Gastrocnemius medialis (tissue), 4 donors: Measurements from ENCODE around the gene CACNA2D3. TPM values are rescaled to one million over a fixed set of nuclear protein-coding genes. Genes with fewer than 3 reads are reported as not detected.

ENCODE experiments used
- ATAC-seq, 2 donors: fragments of 150-250 bp; one replicate each; pipeline ENCODE4 v1.9.1; 2016
- DNase-seq, 2 donors: peaks; one replicate each; pipeline ENCODE4 v3.0.0-alpha.2; 2019
- H3K27ac ChIP-seq, 4 donors: fragments of 200-600 bp; sonication (generic); 1 replicate in 1 of 4; 2 replicates in 3 of 4; pipeline ENCODE4 v1.5.1; 2016 to 2018; ENCODE audit warnings: mild to moderate bottlenecking in 2 of 4, moderate library complexity in 1 of 4
- H3K27me3 ChIP-seq, 3 donors: fragments of 200-600 bp; sonication (generic) in 2 of 3; 1 replicate in 1 of 3; 2 replicates in 2 of 3; pipeline versions ENCODE4 v1.5.1 to v1.6.0; 2016 to 2019; ENCODE audit warnings: mild to moderate bottlenecking in 1 of 3, moderate library complexity in 1 of 3
- H3K36me3 ChIP-seq, 2 donors: fragments of 200-600 bp; sonication (generic) in 1 of 2; one replicate each; pipeline ENCODE4 v1.5.1; 2017 to 2018
- H3K4me1 ChIP-seq, 2 donors: fragments of 200-600 bp; sonication (generic) in 1 of 2; one replicate each; pipeline ENCODE4 v1.5.1; 2016 to 2017; ENCODE audit warnings: mild to moderate bottlenecking in 2 of 2
- H3K4me3 ChIP-seq, 4 donors: fragments of 200-600 bp; sonication (generic) in 3 of 4; 1 replicate in 1 of 4; 2 replicates in 3 of 4; pipeline ENCODE4 v1.5.1; 2016 to 2019; ENCODE audit warnings: mild to moderate bottlenecking in 2 of 4
- H3K9me3 ChIP-seq, 3 donors: fragments of 200-600 bp; sonication (generic) in 2 of 3; 1 replicate in 1 of 3; 2 replicates in 2 of 3; pipeline ENCODE4 v1.5.1; 2016 to 2019
- POLR2A ChIP-seq, 2 donors: fragments of 450-650 bp; IDR thresholded peaks; one replicate each; pipeline ENCODE4 v1.6.1; 2017; ENCODE audit warnings: antibody characterized with exemption in 2 of 2, mild to moderate bottlenecking in 2 of 2, moderate library complexity in 2 of 2
- in situ Hi-C, 4 donors: fragments of 200-750 bp; cut with MboI; loops; one replicate each; pipeline versions ENCODE4 v1.15.0 to v1.8.0; 2017; ENCODE audit warnings: low sequenced_read_pairs in 4 of 4
- intact Hi-C: fragments of 100-400 bp; cut with DNase I; formaldehyde crosslinking; loops from one replicate; pipeline ENCODE4 v1.15.1; 2023; ENCODE audit warnings: low total_unique reads
- total RNA-seq, 4 donors: library from RNA; depleted of rRNA; stranded (reverse); fragments of >200 nt; gene quantifications; one replicate each; pipeline versions ENCODE4 v1.1.0 to v1.2.3, GENCODE V29; 2016
- TF ChIP-seq, protein P1 (sequence below), 5 experiments: fragments of 450-650 bp in 3 of 5; fragments of 200-600 bp in 2 of 5; sonication (generic) in 2 of 5; IDR thresholded peaks in 4 of 5; conservative IDR thresholded peaks in 1 of 5; 1 replicate in 4 of 5; 2 replicates in 1 of 5; pipeline ENCODE4 v1.5.1; 2016 to 2019; ENCODE audit warnings: antibody characterized with exemption in 5 of 5, mild to moderate bottlenecking in 3 of 5, moderate library complexity in 3 of 5

The CACNA2D3 gene
- total RNA-seq, 4 donors from 2014 or later: 4.7 to 14.4 (median 7.1) TPM

DNA sequence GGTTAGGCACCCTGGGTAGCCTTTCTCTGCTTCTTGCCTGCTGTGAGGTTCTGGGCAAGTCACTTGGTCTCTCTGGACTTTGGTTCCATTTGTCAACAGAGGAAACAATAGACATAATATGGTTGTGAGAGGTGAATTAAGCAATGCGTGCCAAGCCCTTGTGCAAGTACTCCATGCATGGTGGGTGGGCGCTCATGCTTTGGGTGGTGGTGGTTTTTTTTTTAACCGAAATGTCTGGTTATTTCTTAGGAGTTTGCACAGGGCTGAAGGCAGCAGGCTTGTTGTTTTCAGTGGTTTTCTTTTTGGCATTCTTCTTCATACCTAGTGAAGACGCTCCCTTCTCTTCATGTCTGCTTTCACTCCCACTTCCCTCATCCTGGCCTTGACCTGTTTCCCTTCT lies 889.7 kb downstream of the CACNA2D3 start:
- intact Hi-C loops (no loop called here), in situ Hi-C loops (loop anchor here in 1 of 4 donors (10.0 kb wide), 1 partner anchor 147 kb away; no protein-coding TSS in a partner anchor)
- DNase-seq: no peak
- Histone ChIP-seq H3K27ac (no peak overlapping the region), H3K9me3 (no peaks in the 10 kb centered on the region), H3K36me3 (no peaks in the 10 kb centered on the region), H3K4me1 (no peaks in the 10 kb centered on the region), H3K27me3 (no peaks in the 10 kb centered on the region), H3K4me3 (no peak overlapping the region)
- ATAC-seq: no peak
- no peak for TF ChIP-seq POLR2A (IDR thresholded peaks at IDR 0.05)
- TF ChIP-seq, protein P1, sequence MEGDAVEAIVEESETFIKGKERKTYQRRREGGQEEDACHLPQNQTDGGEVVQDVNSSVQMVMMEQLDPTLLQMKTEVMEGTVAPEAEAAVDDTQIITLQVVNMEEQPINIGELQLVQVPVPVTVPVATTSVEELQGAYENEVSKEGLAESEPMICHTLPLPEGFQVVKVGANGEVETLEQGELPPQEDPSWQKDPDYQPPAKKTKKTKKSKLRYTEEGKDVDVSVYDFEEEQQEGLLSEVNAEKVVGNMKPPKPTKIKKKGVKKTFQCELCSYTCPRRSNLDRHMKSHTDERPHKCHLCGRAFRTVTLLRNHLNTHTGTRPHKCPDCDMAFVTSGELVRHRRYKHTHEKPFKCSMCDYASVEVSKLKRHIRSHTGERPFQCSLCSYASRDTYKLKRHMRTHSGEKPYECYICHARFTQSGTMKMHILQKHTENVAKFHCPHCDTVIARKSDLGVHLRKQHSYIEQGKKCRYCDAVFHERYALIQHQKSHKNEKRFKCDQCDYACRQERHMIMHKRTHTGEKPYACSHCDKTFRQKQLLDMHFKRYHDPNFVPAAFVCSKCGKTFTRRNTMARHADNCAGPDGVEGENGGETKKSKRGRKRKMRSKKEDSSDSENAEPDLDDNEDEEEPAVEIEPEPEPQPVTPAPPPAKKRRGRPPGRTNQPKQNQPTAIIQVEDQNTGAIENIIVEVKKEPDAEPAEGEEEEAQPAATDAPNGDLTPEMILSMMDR (IDR thresholded peaks at IDR 0.05 in 4 of 5, conservative IDR thresholded peaks at IDR 0.05 in 1 of 5): no peak

DNA sequence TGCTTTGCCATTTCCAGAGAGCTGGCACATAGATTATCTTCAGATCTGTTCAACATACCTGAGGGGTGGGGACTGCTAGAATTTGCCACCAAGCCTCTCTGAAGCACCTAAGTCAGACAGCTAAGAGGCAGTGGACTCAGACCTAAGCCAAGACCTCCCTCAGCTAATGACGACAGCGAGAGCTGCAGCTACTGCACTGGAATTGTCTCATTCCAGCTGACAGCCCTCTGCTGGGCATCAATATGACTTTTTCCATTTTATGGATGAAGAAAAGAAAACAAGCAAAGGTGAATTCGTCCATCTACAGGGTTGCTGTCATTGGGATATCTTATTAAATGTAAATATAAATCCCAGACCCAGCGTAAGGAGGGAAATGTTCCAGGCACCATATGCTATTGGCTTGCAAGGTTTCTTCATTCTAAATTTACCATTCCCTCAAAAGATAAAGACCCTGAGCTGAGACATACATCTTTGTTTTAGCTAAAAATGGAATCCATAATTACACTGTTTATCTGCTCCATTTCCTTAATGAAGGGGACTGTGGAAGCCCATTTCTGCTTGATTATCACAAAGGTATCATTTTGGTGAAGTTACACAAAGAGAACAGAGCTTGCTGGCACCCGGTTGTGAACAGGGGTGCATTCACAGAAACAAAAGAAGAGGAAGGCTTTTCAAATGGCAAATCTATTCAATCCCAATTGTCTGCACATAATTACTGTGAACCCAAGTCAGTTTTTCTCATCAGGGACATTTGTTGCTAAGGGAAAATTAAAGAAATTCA lies 891.0 kb downstream of the CACNA2D3 start:
- H3K4me3 ChIP-seq: no peak overlapping the region
- intact Hi-C loops: no loop called here
- TF ChIP-seq, protein P1 (IDR thresholded peaks at IDR 0.05 in 4 of 5, conservative IDR thresholded peaks at IDR 0.05 in 1 of 5): no peak
- no peak for TF ChIP-seq POLR2A (IDR thresholded peaks at IDR 0.05)
- no peak overlapping the region for H3K27ac ChIP-seq
- in situ Hi-C loops: loop anchor here in 1 of 4 donors (10.0 kb wide), 1 partner anchor 149 kb away; no protein-coding TSS in a partner anchor
- H3K9me3 ChIP-seq: no peaks in the 10 kb centered on the region
- no peaks in the 10 kb centered on the region for H3K4me1 ChIP-seq
- H3K27me3 ChIP-seq: no peaks in the 10 kb centered on the region
- no peak for ATAC-seq
- H3K36me3 ChIP-seq: no peaks in the 10 kb centered on the region
- no peak for DNase-seq

DNA sequence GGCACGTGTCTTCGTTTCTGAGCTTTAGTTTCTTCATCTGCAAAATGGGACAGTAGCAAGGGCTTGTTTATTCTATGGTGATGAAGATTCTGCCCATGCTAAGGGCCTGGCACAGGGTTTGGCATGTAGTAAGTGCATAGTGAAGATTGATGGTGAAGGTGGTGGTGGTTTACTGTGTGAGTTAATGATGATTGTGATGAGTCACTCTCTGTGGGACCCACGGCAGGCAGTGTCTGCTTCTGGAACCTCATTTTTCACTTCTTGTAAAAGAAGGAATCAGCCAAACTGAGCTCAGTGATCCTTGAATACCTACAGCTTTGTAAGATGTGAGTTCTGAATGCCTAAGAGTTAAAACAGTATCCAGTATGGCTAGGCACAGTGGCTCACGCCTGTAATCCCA lies 891.7 kb downstream of the CACNA2D3 start:
- ATAC-seq: no peak
- in situ Hi-C loops (loop anchor here in 1 of 4 donors (10.0 kb wide), 1 partner anchor 149 kb away; no protein-coding TSS in a partner anchor), intact Hi-C loops (no loop called here)
- no peak for DNase-seq
- Histone ChIP-seq H3K4me3 (no peak overlapping the region), H3K36me3 (no peaks in the 10 kb centered on the region), H3K9me3 (no peaks in the 10 kb centered on the region), H3K27me3 (no peaks in the 10 kb centered on the region), H3K4me1 (no peaks in the 10 kb centered on the region), H3K27ac (no peak overlapping the region)
- TF ChIP-seq, protein P1 (IDR thresholded peaks at IDR 0.05 in 4 of 5, conservative IDR thresholded peaks at IDR 0.05 in 1 of 5): no peak

DNA sequence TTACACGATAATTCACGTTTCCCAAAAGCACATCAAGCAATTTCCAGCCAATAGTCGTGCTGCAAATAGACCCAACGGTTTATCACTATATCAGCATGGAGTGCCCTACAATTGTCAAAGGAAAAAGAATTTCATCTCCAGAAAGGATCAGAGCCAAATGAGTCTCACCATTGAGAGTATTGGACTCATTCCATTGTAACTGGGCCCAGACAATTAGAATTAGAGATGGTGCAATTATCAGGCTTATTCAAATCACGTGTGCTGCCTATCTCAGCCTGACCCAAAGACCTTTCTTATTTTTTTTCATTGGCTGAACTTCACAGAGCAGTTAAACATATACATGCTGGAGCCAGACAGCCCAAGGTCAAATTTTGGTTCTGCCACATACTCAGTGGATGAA lies 892.6 kb downstream of the CACNA2D3 start:
- Histone ChIP-seq H3K36me3 (no peaks in the 10 kb centered on the region), H3K27ac (no peak overlapping the region), H3K4me3 (no peak overlapping the region), H3K4me1 (no peaks in the 10 kb centered on the region), H3K9me3 (no peaks in the 10 kb centered on the region), H3K27me3 (no peaks in the 10 kb centered on the region)
- in situ Hi-C loops: loop anchor here in 1 of 4 donors (10.0 kb wide), 1 partner anchor 150 kb away; no protein-coding TSS in a partner anchor
- no peak for ATAC-seq
- no peak for DNase-seq
- no peak for TF ChIP-seq POLR2A (IDR thresholded peaks at IDR 0.05)
- TF ChIP-seq, protein P1 (IDR thresholded peaks at IDR 0.05 in 4 of 5, conservative IDR thresholded peaks at IDR 0.05 in 1 of 5): no peak
- intact Hi-C loops: no loop called here
